ENCODE measurements around the gene SOD3.

DNA sequence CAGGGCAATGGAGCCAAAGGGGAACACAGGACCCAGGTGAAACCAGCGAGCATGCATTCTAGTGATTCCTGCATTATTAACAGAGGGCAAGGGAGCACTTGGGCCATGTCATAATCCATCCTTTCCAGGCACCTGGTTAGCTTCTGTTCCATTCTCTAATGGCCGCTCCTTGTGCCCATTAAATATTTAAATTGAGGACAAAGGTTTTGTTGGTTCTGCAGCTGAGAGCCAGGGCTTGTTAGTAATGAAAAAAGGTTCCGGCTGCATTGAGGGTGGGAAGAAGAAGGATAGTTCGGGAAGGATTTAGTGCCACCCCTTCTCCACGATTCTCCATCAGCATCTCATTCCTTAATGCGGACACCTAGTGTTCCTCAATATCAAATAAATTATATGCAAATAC, 13.6 kb downstream of the SOD3 start:
- TF ChIP-seq, protein P1, sequence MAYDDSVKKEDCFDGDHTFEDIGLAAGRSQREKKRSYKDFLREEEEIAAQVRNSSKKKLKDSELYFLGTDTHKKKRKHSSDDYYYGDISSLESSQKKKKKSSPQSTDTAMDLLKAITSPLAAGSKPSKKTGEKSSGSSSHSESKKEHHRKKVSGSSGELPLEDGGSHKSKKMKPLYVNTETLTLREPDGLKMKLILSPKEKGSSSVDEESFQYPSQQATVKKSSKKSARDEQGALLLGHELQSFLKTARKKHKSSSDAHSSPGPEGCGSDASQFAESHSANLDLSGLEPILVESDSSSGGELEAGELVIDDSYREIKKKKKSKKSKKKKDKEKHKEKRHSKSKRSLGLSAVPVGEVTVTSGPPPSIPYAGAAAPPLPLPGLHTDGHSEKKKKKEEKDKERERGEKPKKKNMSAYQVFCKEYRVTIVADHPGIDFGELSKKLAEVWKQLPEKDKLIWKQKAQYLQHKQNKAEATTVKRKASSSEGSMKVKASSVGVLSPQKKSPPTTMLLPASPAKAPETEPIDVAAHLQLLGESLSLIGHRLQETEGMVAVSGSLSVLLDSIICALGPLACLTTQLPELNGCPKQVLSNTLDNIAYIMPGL (CRISPR knock-in tag; IDR thresholded peaks at IDR 0.05) = no peak
- TF ChIP-seq, protein P2, sequence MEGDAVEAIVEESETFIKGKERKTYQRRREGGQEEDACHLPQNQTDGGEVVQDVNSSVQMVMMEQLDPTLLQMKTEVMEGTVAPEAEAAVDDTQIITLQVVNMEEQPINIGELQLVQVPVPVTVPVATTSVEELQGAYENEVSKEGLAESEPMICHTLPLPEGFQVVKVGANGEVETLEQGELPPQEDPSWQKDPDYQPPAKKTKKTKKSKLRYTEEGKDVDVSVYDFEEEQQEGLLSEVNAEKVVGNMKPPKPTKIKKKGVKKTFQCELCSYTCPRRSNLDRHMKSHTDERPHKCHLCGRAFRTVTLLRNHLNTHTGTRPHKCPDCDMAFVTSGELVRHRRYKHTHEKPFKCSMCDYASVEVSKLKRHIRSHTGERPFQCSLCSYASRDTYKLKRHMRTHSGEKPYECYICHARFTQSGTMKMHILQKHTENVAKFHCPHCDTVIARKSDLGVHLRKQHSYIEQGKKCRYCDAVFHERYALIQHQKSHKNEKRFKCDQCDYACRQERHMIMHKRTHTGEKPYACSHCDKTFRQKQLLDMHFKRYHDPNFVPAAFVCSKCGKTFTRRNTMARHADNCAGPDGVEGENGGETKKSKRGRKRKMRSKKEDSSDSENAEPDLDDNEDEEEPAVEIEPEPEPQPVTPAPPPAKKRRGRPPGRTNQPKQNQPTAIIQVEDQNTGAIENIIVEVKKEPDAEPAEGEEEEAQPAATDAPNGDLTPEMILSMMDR (IDR thresholded peaks at IDR 0.05) = no peak
- TF ChIP-seq MXD4 (CRISPR knock-in tag; IDR thresholded peaks at IDR 0.05; ENCODE audit: borderline replicate concordance) (no peak), ZNF532 (CRISPR knock-in tag; IDR thresholded peaks at IDR 0.05; ENCODE audit: borderline replicate concordance) (no peak), MAX (CRISPR knock-in tag; IDR thresholded peaks at IDR 0.05) (no peak), NR3C1 (CRISPR knock-in tag; conservative IDR thresholded peaks at IDR 0.05; ENCODE audit: low read depth) (no peak), IRF2 (CRISPR knock-in tag; IDR thresholded peaks at IDR 0.05; ENCODE audit: borderline replicate concordance, low read depth) (no peak), TEAD4 (CRISPR knock-in tag; IDR thresholded peaks at IDR 0.05) (no peak), SMAD3 (CRISPR knock-in tag; IDR thresholded peaks at IDR 0.05; ENCODE audit: borderline replicate concordance) (no peak)
- TF ChIP-seq, protein P3, sequence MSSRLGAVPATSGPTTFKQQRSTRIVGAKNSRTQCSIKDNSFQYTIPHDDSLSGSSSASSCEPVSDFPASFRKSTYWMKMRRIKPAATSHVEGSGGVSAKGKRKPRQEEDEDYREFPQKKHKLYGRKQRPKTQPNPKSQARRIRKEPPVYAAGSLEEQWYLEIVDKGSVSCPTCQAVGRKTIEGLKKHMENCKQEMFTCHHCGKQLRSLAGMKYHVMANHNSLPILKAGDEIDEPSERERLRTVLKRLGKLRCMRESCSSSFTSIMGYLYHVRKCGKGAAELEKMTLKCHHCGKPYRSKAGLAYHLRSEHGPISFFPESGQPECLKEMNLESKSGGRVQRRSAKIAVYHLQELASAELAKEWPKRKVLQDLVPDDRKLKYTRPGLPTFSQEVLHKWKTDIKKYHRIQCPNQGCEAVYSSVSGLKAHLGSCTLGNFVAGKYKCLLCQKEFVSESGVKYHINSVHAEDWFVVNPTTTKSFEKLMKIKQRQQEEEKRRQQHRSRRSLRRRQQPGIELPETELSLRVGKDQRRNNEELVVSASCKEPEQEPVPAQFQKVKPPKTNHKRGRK (CRISPR knock-in tag; IDR thresholded peaks at IDR 0.05; ENCODE audit: borderline replicate concordance) = no peak
- TF ChIP-seq, protein P4, sequence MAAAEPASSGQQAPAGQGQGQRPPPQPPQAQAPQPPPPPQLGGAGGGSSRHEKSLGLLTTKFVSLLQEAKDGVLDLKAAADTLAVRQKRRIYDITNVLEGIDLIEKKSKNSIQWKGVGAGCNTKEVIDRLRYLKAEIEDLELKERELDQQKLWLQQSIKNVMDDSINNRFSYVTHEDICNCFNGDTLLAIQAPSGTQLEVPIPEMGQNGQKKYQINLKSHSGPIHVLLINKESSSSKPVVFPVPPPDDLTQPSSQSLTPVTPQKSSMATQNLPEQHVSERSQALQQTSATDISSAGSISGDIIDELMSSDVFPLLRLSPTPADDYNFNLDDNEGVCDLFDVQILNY (CRISPR knock-in tag; IDR thresholded peaks at IDR 0.05) = no peak
- TF ChIP-seq, protein P5, sequence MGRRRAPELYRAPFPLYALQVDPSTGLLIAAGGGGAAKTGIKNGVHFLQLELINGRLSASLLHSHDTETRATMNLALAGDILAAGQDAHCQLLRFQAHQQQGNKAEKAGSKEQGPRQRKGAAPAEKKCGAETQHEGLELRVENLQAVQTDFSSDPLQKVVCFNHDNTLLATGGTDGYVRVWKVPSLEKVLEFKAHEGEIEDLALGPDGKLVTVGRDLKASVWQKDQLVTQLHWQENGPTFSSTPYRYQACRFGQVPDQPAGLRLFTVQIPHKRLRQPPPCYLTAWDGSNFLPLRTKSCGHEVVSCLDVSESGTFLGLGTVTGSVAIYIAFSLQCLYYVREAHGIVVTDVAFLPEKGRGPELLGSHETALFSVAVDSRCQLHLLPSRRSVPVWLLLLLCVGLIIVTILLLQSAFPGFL (CRISPR knock-in tag; IDR thresholded peaks at IDR 0.05; ENCODE audit: borderline replicate concordance) = no peak
- TF ChIP-seq, protein P6, sequence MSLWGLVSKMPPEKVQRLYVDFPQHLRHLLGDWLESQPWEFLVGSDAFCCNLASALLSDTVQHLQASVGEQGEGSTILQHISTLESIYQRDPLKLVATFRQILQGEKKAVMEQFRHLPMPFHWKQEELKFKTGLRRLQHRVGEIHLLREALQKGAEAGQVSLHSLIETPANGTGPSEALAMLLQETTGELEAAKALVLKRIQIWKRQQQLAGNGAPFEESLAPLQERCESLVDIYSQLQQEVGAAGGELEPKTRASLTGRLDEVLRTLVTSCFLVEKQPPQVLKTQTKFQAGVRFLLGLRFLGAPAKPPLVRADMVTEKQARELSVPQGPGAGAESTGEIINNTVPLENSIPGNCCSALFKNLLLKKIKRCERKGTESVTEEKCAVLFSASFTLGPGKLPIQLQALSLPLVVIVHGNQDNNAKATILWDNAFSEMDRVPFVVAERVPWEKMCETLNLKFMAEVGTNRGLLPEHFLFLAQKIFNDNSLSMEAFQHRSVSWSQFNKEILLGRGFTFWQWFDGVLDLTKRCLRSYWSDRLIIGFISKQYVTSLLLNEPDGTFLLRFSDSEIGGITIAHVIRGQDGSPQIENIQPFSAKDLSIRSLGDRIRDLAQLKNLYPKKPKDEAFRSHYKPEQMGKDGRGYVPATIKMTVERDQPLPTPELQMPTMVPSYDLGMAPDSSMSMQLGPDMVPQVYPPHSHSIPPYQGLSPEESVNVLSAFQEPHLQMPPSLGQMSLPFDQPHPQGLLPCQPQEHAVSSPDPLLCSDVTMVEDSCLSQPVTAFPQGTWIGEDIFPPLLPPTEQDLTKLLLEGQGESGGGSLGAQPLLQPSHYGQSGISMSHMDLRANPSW (CRISPR knock-in tag; conservative IDR thresholded peaks at IDR 0.05; ENCODE audit: low read depth) = no peak
